ENCODE results near the gene FLT4. TPM values are rescaled to one million over a fixed set of nuclear protein-coding genes. Genes with fewer than 3 reads are reported as not detected.

FLT4 gene
- total RNA-seq, 2 donors from 2014 or later, result 6.3 to 7.5 TPM

- Histone ChIP-seq H3K27me3 (peaks cover 0 to 7% of the 10 kb centered on the region in 2 donors), H3K9me3 (no peaks in the 10 kb centered on the region), H3K4me1 (peaks cover 9% of the 10 kb centered on the region), H3K4me3 (no peak overlapping the region), H3K36me3 (replicated peaks in 1 of 2; ENCODE audit: insufficient read depth in 1 of 2, low read depth in 2 of 2) (no peaks in the 10 kb centered on the region), H3K27ac (no peak overlapping the region)
- intact Hi-C loops (cut with DNase I), result no loop called here
- DNase-seq (no peak), ATAC-seq (no peak)
- TF ChIP-seq POLR2A (IDR thresholded peaks at IDR 0.05), result no peak
- no peak for TF ChIP-seq CTCF (IDR thresholded peaks at IDR 0.05)
- 8 to 16% methylated on average over 6 to 15 of the region's 15 CpGs for WGBS, 2 donors
Observed at GRCh38 chr5:180618487-180618828, 30.9 kb downstream of the FLT4 start.

- WGBS, 2 donors, result 69 to 86% methylated on average over 5 to 11 of the region's 11 CpGs
Observed at GRCh38 chr5:180613814-180614188, 35.6 kb downstream of the FLT4 start.

GRCh38 chr5:180613188-180613813 is 36.1 kb downstream of the FLT4 start:
- intact Hi-C loops (cut with DNase I), result no loop called here
- no peaks in the 10 kb centered on the region for H3K4me1 ChIP-seq
- WGBS, 2 donors, result 55 to 64% methylated on average over 13 to 19 of the region's 19 CpGs
- H3K4me3 ChIP-seq, result no peak overlapping the region
- ATAC-seq, result no peak
- no peak for DNase-seq
- no peak overlapping the region for H3K27ac ChIP-seq
- peaks cover 0 to under 1% of the 10 kb centered on the region in 2 donors for H3K27me3 ChIP-seq
- TF ChIP-seq CTCF (IDR thresholded peaks at IDR 0.05) (no peak), POLR2A (IDR thresholded peaks at IDR 0.05) (no peak)
- no peaks in the 10 kb centered on the region for H3K36me3 ChIP-seq (replicated peaks in 1 of 2; ENCODE audit: insufficient read depth in 1 of 2, low read depth in 2 of 2)
- no peaks in the 10 kb centered on the region for H3K9me3 ChIP-seq

More at GRCh38 chr5:180613814-180614188, 35.6 kb downstream of the FLT4 start:
- DNase-seq, result no peak
- Histone ChIP-seq H3K36me3 (replicated peaks in 1 of 2; ENCODE audit: insufficient read depth in 1 of 2, low read depth in 2 of 2) (no peaks in the 10 kb centered on the region), H3K9me3 (no peaks in the 10 kb centered on the region), H3K4me1 (peaks cover 4% of the 10 kb centered on the region), H3K27ac (no peak overlapping the region), H3K4me3 (no peak overlapping the region), H3K27me3 (peaks cover 0 to 4% of the 10 kb centered on the region in 2 donors)
- intact Hi-C loops (cut with DNase I), result no loop called here
- no peak for ATAC-seq
- no peak for TF ChIP-seq CTCF (IDR thresholded peaks at IDR 0.05)
- no peak for TF ChIP-seq POLR2A (IDR thresholded peaks at IDR 0.05)

- intact Hi-C loops (cut with DNase I), result no loop called here
- no peak overlapping the region for H3K27ac ChIP-seq
- H3K4me1 ChIP-seq, result no peaks in the 10 kb centered on the region
- no peaks in the 10 kb centered on the region for H3K9me3 ChIP-seq
- ATAC-seq, result no peak
- H3K27me3 ChIP-seq, result no peaks in the 10 kb centered on the region
- DNase-seq, result no peak
- TF ChIP-seq CTCF (IDR thresholded peaks at IDR 0.05) (no peak), POLR2A (IDR thresholded peaks at IDR 0.05) (no peak)
- H3K36me3 ChIP-seq (replicated peaks in 1 of 2; ENCODE audit: insufficient read depth in 1 of 2, low read depth in 2 of 2), result no peaks in the 10 kb centered on the region
- WGBS, 2 donors, result 64 to 71% methylated on average over 14 to 15 of the region's 15 CpGs
- H3K4me3 ChIP-seq, result no peak overlapping the region
Observed at GRCh38 chr5:180612683-180613082, 36.7 kb downstream of the FLT4 start.

Data from body of pancreas (tissue), 4 donors.